ENCODE data around the gene SLC22A23. TPM values are rescaled to one million over a fixed set of nuclear protein-coding genes. Genes with fewer than 3 reads are reported as not detected.

The SLC22A23 gene
- total RNA-seq = 4.0 and 16.4 TPM in 2 replicates

- no peak for DNase-seq (ENCODE audit: low read depth, low spot score)
Measured at GRCh38 chr6:3456898-3457709, at the start of gene SLC22A23. Gene SLC22A23, minus strand, starts transcription at chr6:3457050. Its CDS starts 491 bp downstream, at chr6:3456559.

GRCh38 chr6:3506200-3506599 lies 49.4 kb upstream of the SLC22A23 start:
- DNase-seq (ENCODE audit: low read depth, low spot score) = no peak

GRCh38 chr6:3504938-3505805 lies 48.3 kb upstream of the SLC22A23 start:
- DNase-seq (ENCODE audit: low read depth, low spot score) = no peak

- DNase-seq (ENCODE audit: low read depth, low spot score) = no peak
Measured at GRCh38 chr6:3504354-3504753, 47.5 kb upstream of the SLC22A23 start.

GRCh38 chr6:3501826-3502500 lies 45.1 kb upstream of the SLC22A23 start:
- DNase-seq (ENCODE audit: low read depth, low spot score) = no peak

- DNase-seq (ENCODE audit: low read depth, low spot score) = no peak
Measured at GRCh38 chr6:3500262-3501014, 43.6 kb upstream of the SLC22A23 start.

- DNase-seq (ENCODE audit: low read depth, low spot score) = no peak
Measured at GRCh38 chr6:3499603-3500002, 42.8 kb upstream of the SLC22A23 start.

GRCh38 chr6:3496395-3496794 lies 39.5 kb upstream of the SLC22A23 start:
- DNase-seq (ENCODE audit: low read depth, low spot score) = no peak

- DNase-seq (ENCODE audit: low read depth, low spot score) = no peak
Measured at GRCh38 chr6:3494391-3495100, 37.7 kb upstream of the SLC22A23 start.

- DNase-seq (ENCODE audit: low read depth, low spot score) = no peak
Measured at GRCh38 chr6:3490625-3490980, 33.8 kb upstream of the SLC22A23 start.

GRCh38 chr6:3489961-3490624 lies 33.2 kb upstream of the SLC22A23 start:
- no peak for DNase-seq (ENCODE audit: low read depth, low spot score)

GRCh38 chr6:3489027-3489757 lies 32.3 kb upstream of the SLC22A23 start:
- no peak for DNase-seq (ENCODE audit: low read depth, low spot score)

GRCh38 chr6:3484946-3485345 lies 28.1 kb upstream of the SLC22A23 start:
- no peak for DNase-seq (ENCODE audit: low read depth, low spot score)

- DNase-seq (ENCODE audit: low read depth, low spot score) = no peak
Measured at GRCh38 chr6:3484192-3484591, 27.3 kb upstream of the SLC22A23 start.

GRCh38 chr6:3483675-3484074 lies 26.8 kb upstream of the SLC22A23 start:
- DNase-seq (ENCODE audit: low read depth, low spot score) = no peak

GRCh38 chr6:3482869-3483268 lies 26.0 kb upstream of the SLC22A23 start:
- DNase-seq (ENCODE audit: low read depth, low spot score) = no peak

- no peak for DNase-seq (ENCODE audit: low read depth, low spot score)
Measured at GRCh38 chr6:3481640-3482039, 24.8 kb upstream of the SLC22A23 start.

- DNase-seq (ENCODE audit: low read depth, low spot score) = no peak
Measured at GRCh38 chr6:3480009-3480408, 23.2 kb upstream of the SLC22A23 start.

GRCh38 chr6:3473773-3474172 lies 16.9 kb upstream of the SLC22A23 start:
- no peak for DNase-seq (ENCODE audit: low read depth, low spot score)

Measured in pulmonary artery endothelial cell (primary cell).